22Rv1 (cell line): ENCODE measurements around the gene PRH2.

Experiments used
- CTCF ChIP-seq: fragments of 450-650 bp; IDR thresholded peaks from 2 replicates; pipeline ENCODE4 v1.5.1; 2017; ENCODE audit warnings: mild to moderate bottlenecking
- ZFX ChIP-seq: fragments of 450-650 bp; IDR thresholded peaks from 2 replicates; pipeline ENCODE4 v1.6.1; 2017; ENCODE audit warnings: antibody characterized with exemption, borderline replicate concordance

- no peak for TF ChIP-seq CTCF
- no peak for TF ChIP-seq ZFX
These were observed 36.4 kb downstream of the PRH2 start for GRCh38 chr12:10965476-10965875.
